ENCODE results near the gene HSD17B2. TPM values are rescaled to one million over a fixed set of nuclear protein-coding genes. Genes with fewer than 3 reads are reported as not detected.

Gene HSD17B2
- total RNA-seq, 2 donors from 2014 or later = not detected

- Histone ChIP-seq H3K27me3 (ENCODE audit: control insufficient read depth, insufficient read depth, low read length, poor library complexity, severe bottlenecking) (no peaks in the 10 kb centered on the region), H3K36me3 (ENCODE audit: control insufficient read depth, insufficient read depth, low read length) (no peaks in the 10 kb centered on the region), H3K4me3 (ENCODE audit: low read length) (no peak overlapping the region), H3K4me1 (ENCODE audit: control insufficient read depth, insufficient read depth, low read length) (no peaks in the 10 kb centered on the region), H3K9me3 (ENCODE audit: control insufficient read depth, low read length) (no peaks in the 10 kb centered on the region), H3K9ac (ENCODE audit: extremely low read depth, low read length, poor library complexity, severe bottlenecking) (no peak overlapping the region), H3K27ac (ENCODE audit: low read depth, low read length) (no peak overlapping the region)
- Mint-ChIP-seq H3K4me1 (no peaks in the 10 kb centered on the region), H3K9me3 (peaks cover 10% of the 10 kb centered on the region), H3K27ac (no peak overlapping the region), H3K36me3 (ENCODE audit: low read depth) (no peaks in the 10 kb centered on the region), H3K27me3 (ENCODE audit: insufficient read depth) (peaks cover 7% of the 10 kb centered on the region), H3K4me3 (no peak overlapping the region)
- no peak for DNase-seq
- WGBS, 2 experiments (ENCODE audit: insufficient coverage in 1 of 2, insufficient read length in 1 of 2) = 93 to 95% methylated on average over 2 of the region's 2 CpGs
- no peak for TF ChIP-seq CTCF (conservative IDR thresholded peaks at IDR 0.05)
These were observed 18.1 kb upstream of the HSD17B2 start for GRCh38 chr16:82016964-82017363.

DNA sequence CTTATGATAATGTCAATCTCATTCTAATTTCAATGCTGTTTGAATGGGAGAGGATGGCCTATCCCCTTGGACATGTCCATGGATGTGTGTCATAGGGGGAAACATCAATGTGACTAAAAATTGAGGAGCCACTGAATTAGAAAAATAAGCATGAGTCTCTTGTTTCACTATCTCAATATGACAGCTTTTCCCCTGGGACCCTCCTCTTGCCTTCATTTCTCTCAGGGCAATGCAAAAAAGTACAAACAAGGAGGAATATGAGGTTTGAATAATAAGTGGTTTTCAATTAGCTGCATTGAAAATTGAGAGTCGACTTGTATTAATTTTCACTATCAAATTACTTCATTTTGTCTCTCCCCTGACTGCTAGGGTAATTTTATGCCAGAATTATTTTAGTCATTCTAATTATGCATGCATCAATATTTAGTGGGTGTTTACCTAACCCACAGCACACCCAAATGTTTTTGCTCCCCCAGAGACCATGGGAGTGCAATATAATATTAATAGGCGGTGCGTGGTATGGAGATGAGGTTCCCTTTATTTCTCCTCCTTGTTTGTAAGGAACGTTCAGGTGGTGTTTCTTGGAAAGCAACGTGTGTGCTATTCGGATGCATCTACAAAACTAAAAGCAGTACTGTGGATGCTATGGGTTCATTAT is 17.0 kb upstream of the HSD17B2 start:
- 92 to 100% methylated on average over 2 to 5 of the region's 6 CpGs for WGBS, 2 experiments (ENCODE audit: insufficient coverage in 1 of 2, insufficient read length in 1 of 2)
- H3K4me1 ChIP-seq (ENCODE audit: control insufficient read depth, insufficient read depth, low read length) = no peaks in the 10 kb centered on the region
- TF ChIP-seq CTCF (conservative IDR thresholded peaks at IDR 0.05) = no peak
- Mint-ChIP-seq H3K27me3 (ENCODE audit: insufficient read depth) (peaks cover 7% of the 10 kb centered on the region), H3K36me3 (ENCODE audit: low read depth) (no peaks in the 10 kb centered on the region), H3K4me3 (no peak overlapping the region), H3K4me1 (no peaks in the 10 kb centered on the region), H3K9me3 (peaks cover 10% of the 10 kb centered on the region), H3K27ac (no peak overlapping the region)
- H3K27ac ChIP-seq (ENCODE audit: low read depth, low read length) = no peak overlapping the region
- H3K27me3 ChIP-seq (ENCODE audit: control insufficient read depth, insufficient read depth, low read length, poor library complexity, severe bottlenecking) = no peaks in the 10 kb centered on the region
- DNase-seq = no peak
- no peak overlapping the region for H3K4me3 ChIP-seq (ENCODE audit: low read length)
- no peaks in the 10 kb centered on the region for H3K36me3 ChIP-seq (ENCODE audit: control insufficient read depth, insufficient read depth, low read length)
- H3K9ac ChIP-seq (ENCODE audit: extremely low read depth, low read length, poor library complexity, severe bottlenecking) = no peak overlapping the region
- H3K9me3 ChIP-seq (ENCODE audit: control insufficient read depth, low read length) = no peaks in the 10 kb centered on the region

DNA sequence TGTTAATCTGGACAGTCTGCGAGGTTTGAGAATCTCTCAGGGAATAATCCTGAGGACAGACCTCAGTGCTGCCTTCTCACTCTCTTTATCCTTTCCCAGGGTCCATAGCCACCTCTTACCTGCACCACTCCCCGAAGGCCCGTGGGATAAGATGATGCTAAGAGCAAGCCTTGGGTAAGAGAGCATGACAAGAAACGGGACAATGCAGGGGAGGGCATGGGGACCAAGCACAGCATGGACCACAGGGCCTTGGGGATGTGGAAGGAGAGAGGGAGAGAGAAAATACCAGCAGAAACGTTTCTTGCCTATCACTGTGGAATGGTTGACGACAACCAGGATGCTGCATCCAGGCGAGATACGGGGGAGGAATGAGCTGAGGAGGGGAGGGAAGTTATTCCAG is 15.5 kb upstream of the HSD17B2 start:
- Histone ChIP-seq H3K9me3 (ENCODE audit: control insufficient read depth, low read length) (no peaks in the 10 kb centered on the region), H3K27me3 (ENCODE audit: control insufficient read depth, insufficient read depth, low read length, poor library complexity, severe bottlenecking) (no peaks in the 10 kb centered on the region), H3K4me3 (ENCODE audit: low read length) (no peak overlapping the region), H3K9ac (ENCODE audit: extremely low read depth, low read length, poor library complexity, severe bottlenecking) (no peak overlapping the region), H3K4me1 (ENCODE audit: control insufficient read depth, insufficient read depth, low read length) (no peaks in the 10 kb centered on the region), H3K36me3 (ENCODE audit: control insufficient read depth, insufficient read depth, low read length) (no peaks in the 10 kb centered on the region), H3K27ac (ENCODE audit: low read depth, low read length) (no peak overlapping the region)
- no peak overlapping the region for H3K27ac Mint-ChIP-seq
- H3K4me1 Mint-ChIP-seq = no peaks in the 10 kb centered on the region
- H3K9me3 Mint-ChIP-seq = peaks cover 10% of the 10 kb centered on the region
- 68 to 77% methylated on average over 6 to 8 of the region's 8 CpGs for WGBS, 2 experiments (ENCODE audit: insufficient coverage in 1 of 2, insufficient read length in 1 of 2)
- no peaks in the 10 kb centered on the region for H3K36me3 Mint-ChIP-seq (ENCODE audit: low read depth)
- no peak for TF ChIP-seq CTCF (conservative IDR thresholded peaks at IDR 0.05)
- peaks cover 20% of the 10 kb centered on the region for H3K27me3 Mint-ChIP-seq (ENCODE audit: insufficient read depth)
- H3K4me3 Mint-ChIP-seq = no peak overlapping the region
- DNase-seq = no peak

Data from endodermal cell (in vitro differentiated cells).